ENCODE measurements around the gene GPR25.

The GPR25 gene
- 0 to 1.8 (median 0.63) reads per million in 9 experiments for total RNA-seq

GRCh38 chr1:200872446-200873115 lies at the start of gene GPR25:
Gene GPR25, plus strand, starts transcription at chr1:200872981. Its CDS starts 57 bp downstream, at chr1:200873038.
- Mint-ChIP-seq H3K9me3 (no peaks in the 10 kb centered on the region), H3K4me3 (peak within 1 kb of the TSS; percentile 52 to 71), H3K4me1 (ENCODE audit: low read depth in 2 of 2) (peaks cover 44% of the 10 kb centered on the region in 2 donors), H3K27me3 (peaks cover 11 to 17% of the 10 kb centered on the region in 2 donors), H3K27ac (peak within 1 kb of the TSS; percentile 75 to 91), H3K36me3 (ENCODE audit: insufficient read depth) (no peaks in the 10 kb centered on the region)
- DNase-seq (no peak), ATAC-seq (replicated peaks) (peak; percentile 23)

- no peak for ATAC-seq (replicated peaks)
- no peaks in the 10 kb centered on the region for H3K36me3 Mint-ChIP-seq (ENCODE audit: insufficient read depth)
These were observed 41.7 kb upstream of the GPR25 start for GRCh38 chr1:200831091-200831490.

GRCh38 chr1:200834383-200834782 lies 38.4 kb upstream of the GPR25 start:
- DNase-seq (no peak), ATAC-seq (replicated peaks) (no peak)
- no peak overlapping the region for H3K27ac Mint-ChIP-seq
- H3K27me3 Mint-ChIP-seq: no peaks in the 10 kb centered on the region
- no peaks in the 10 kb centered on the region for H3K4me1 Mint-ChIP-seq (ENCODE audit: low read depth in 2 of 2)
- H3K4me3 Mint-ChIP-seq: no peak overlapping the region
- no peaks in the 10 kb centered on the region for H3K36me3 Mint-ChIP-seq (ENCODE audit: insufficient read depth)
- H3K9me3 Mint-ChIP-seq: no peaks in the 10 kb centered on the region

More at GRCh38 chr1:200831091-200831490, 41.7 kb upstream of the GPR25 start:
- H3K4me3 Mint-ChIP-seq: no peak overlapping the region
- H3K27ac Mint-ChIP-seq: no peak overlapping the region
- no peaks in the 10 kb centered on the region for H3K9me3 Mint-ChIP-seq
- peaks cover 0 to 6% of the 10 kb centered on the region in 2 donors for H3K27me3 Mint-ChIP-seq
- DNase-seq: no peak
- no peaks in the 10 kb centered on the region for H3K4me1 Mint-ChIP-seq (ENCODE audit: low read depth in 2 of 2)

- no peaks in the 10 kb centered on the region for H3K27me3 Mint-ChIP-seq
- H3K27ac Mint-ChIP-seq: no peak overlapping the region
- no peaks in the 10 kb centered on the region for H3K4me1 Mint-ChIP-seq (ENCODE audit: low read depth in 2 of 2)
- H3K4me3 Mint-ChIP-seq: no peak overlapping the region
- H3K9me3 Mint-ChIP-seq: no peaks in the 10 kb centered on the region
- no peak for DNase-seq
- no peaks in the 10 kb centered on the region for H3K36me3 Mint-ChIP-seq (ENCODE audit: insufficient read depth)
- ATAC-seq (replicated peaks): no peak
These were observed 36.6 kb upstream of the GPR25 start for GRCh38 chr1:200836213-200836612.

- ATAC-seq (replicated peaks) (no peak), DNase-seq (no peak)
- no peaks in the 10 kb centered on the region for H3K9me3 Mint-ChIP-seq
- H3K27me3 Mint-ChIP-seq: no peaks in the 10 kb centered on the region
- no peaks in the 10 kb centered on the region for H3K36me3 Mint-ChIP-seq (ENCODE audit: insufficient read depth)
- H3K27ac Mint-ChIP-seq: no peak overlapping the region
- no peaks in the 10 kb centered on the region for H3K4me1 Mint-ChIP-seq (ENCODE audit: low read depth in 2 of 2)
- no peak overlapping the region for H3K4me3 Mint-ChIP-seq
These were observed 34.7 kb upstream of the GPR25 start for GRCh38 chr1:200837931-200838571.

GRCh38 chr1:200838676-200839445 lies 33.9 kb upstream of the GPR25 start:
- ATAC-seq (replicated peaks) (no peak), DNase-seq (no peak)
- Mint-ChIP-seq H3K4me1 (ENCODE audit: low read depth in 2 of 2) (no peaks in the 10 kb centered on the region), H3K27me3 (no peaks in the 10 kb centered on the region), H3K9me3 (no peaks in the 10 kb centered on the region), H3K27ac (no peak overlapping the region), H3K36me3 (ENCODE audit: insufficient read depth) (no peaks in the 10 kb centered on the region), H3K4me3 (no peak overlapping the region)

GRCh38 chr1:200845360-200845759 lies 27.4 kb upstream of the GPR25 start:
- Mint-ChIP-seq H3K36me3 (ENCODE audit: insufficient read depth) (no peaks in the 10 kb centered on the region), H3K27ac (no peak overlapping the region), H3K27me3 (no peaks in the 10 kb centered on the region)

GRCh38 chr1:200846398-200846797 lies 26.4 kb upstream of the GPR25 start:
- no peaks in the 10 kb centered on the region for H3K9me3 Mint-ChIP-seq
- peaks cover 3 to 4% of the 10 kb centered on the region in 2 donors for H3K4me1 Mint-ChIP-seq (ENCODE audit: low read depth in 2 of 2)
- H3K4me3 Mint-ChIP-seq: no peak overlapping the region
- H3K36me3 Mint-ChIP-seq (ENCODE audit: insufficient read depth): no peaks in the 10 kb centered on the region
- no peak overlapping the region for H3K27ac Mint-ChIP-seq
- ATAC-seq (replicated peaks): no peak
- no peaks in the 10 kb centered on the region for H3K27me3 Mint-ChIP-seq
- DNase-seq: no peak

More at GRCh38 chr1:200845360-200845759, 27.4 kb upstream of the GPR25 start:
- ATAC-seq (replicated peaks) (no peak), DNase-seq (no peak)
- Mint-ChIP-seq H3K4me3 (no peak overlapping the region), H3K9me3 (no peaks in the 10 kb centered on the region), H3K4me1 (ENCODE audit: low read depth in 2 of 2) (peaks cover 3 to 4% of the 10 kb centered on the region in 2 donors)

GRCh38 chr1:200849430-200849829 lies 23.4 kb upstream of the GPR25 start:
- ATAC-seq (replicated peaks) (no peak), DNase-seq (no peak)
- Mint-ChIP-seq H3K27ac (no peak overlapping the region), H3K36me3 (ENCODE audit: insufficient read depth) (no peaks in the 10 kb centered on the region), H3K4me1 (ENCODE audit: low read depth in 2 of 2) (peaks cover 3 to 4% of the 10 kb centered on the region in 2 donors), H3K9me3 (no peaks in the 10 kb centered on the region), H3K27me3 (peaks cover 0 to 5% of the 10 kb centered on the region in 2 donors), H3K4me3 (no peak overlapping the region)

GRCh38 chr1:200850554-200850953 lies 22.2 kb upstream of the GPR25 start:
- Mint-ChIP-seq H3K27ac (no peak overlapping the region), H3K27me3 (peaks cover 0 to 5% of the 10 kb centered on the region in 2 donors), H3K9me3 (no peaks in the 10 kb centered on the region), H3K4me3 (no peak overlapping the region), H3K36me3 (ENCODE audit: insufficient read depth) (no peaks in the 10 kb centered on the region), H3K4me1 (ENCODE audit: low read depth in 2 of 2) (peaks cover 3 to 4% of the 10 kb centered on the region in 2 donors)
- ATAC-seq (replicated peaks): no peak
- no peak for DNase-seq

GRCh38 chr1:200856716-200857357 lies 15.9 kb upstream of the GPR25 start:
- Mint-ChIP-seq H3K9me3 (no peaks in the 10 kb centered on the region), H3K27me3 (peaks cover 0 to 5% of the 10 kb centered on the region in 2 donors), H3K36me3 (ENCODE audit: insufficient read depth) (no peaks in the 10 kb centered on the region), H3K4me3 (no peak overlapping the region), H3K27ac (no peak overlapping the region), H3K4me1 (ENCODE audit: low read depth in 2 of 2) (peaks cover under 1 to 3% of the 10 kb centered on the region in 2 donors)
- DNase-seq (no peak), ATAC-seq (replicated peaks) (no peak)

GRCh38 chr1:200857804-200858203 lies 15.0 kb upstream of the GPR25 start:
- no peaks in the 10 kb centered on the region for H3K9me3 Mint-ChIP-seq
- peaks cover 3% of the 10 kb centered on the region for H3K36me3 Mint-ChIP-seq (ENCODE audit: insufficient read depth)
- peaks cover 10 to 11% of the 10 kb centered on the region in 2 donors for H3K4me1 Mint-ChIP-seq (ENCODE audit: low read depth in 2 of 2)
- ATAC-seq (replicated peaks): no peak
- no peak for DNase-seq
- H3K27me3 Mint-ChIP-seq: peaks cover 0 to 5% of the 10 kb centered on the region in 2 donors
- no peak overlapping the region for H3K4me3 Mint-ChIP-seq
- H3K27ac Mint-ChIP-seq: peak overlapping the region in 1 of 2 donors; percentile 7

- no peak for DNase-seq
These were observed 10.7 kb upstream of the GPR25 start for GRCh38 chr1:200861937-200862647.

More at GRCh38 chr1:200861937-200862647, 10.7 kb upstream of the GPR25 start:
- no peaks in the 10 kb centered on the region for H3K9me3 Mint-ChIP-seq
- H3K4me3 Mint-ChIP-seq: peak overlapping the region; percentile 53 to 76
- H3K4me1 Mint-ChIP-seq (ENCODE audit: low read depth in 2 of 2): peaks cover 19 to 27% of the 10 kb centered on the region in 2 donors
- no peaks in the 10 kb centered on the region for H3K27me3 Mint-ChIP-seq
- ATAC-seq (replicated peaks): peak; percentile 80
- peaks cover 3% of the 10 kb centered on the region for H3K36me3 Mint-ChIP-seq (ENCODE audit: insufficient read depth)
- H3K27ac Mint-ChIP-seq: peak overlapping the region; percentile 82 to 93

Data from effector memory CD8-positive, alpha-beta T cell (primary cell).